Measurements from ENCODE around the gene DDI1.

- TF ChIP-seq CTCF (IDR thresholded peaks at IDR 0.05), result no peak
- no peak for TF ChIP-seq POLR2A (IDR thresholded peaks at IDR 0.05)
These were observed 38.7 kb downstream of the DDI1 start for GRCh38 chr11:104075091-104075490.
